ENCODE data around the gene KIRREL3.

KIRREL3 gene

GRCh38 chr11:126546191-126546590, 454.4 kb downstream of the KIRREL3 start:
- H3K36me3 ChIP-seq (replicated peaks in 1 of 2; ENCODE audit: control insufficient read depth in 2 of 2, insufficient read depth in 2 of 2, low read length in 2 of 2): no peaks in the 10 kb centered on the region

GRCh38 chr11:126545057-126545555, 455.5 kb downstream of the KIRREL3 start:
- H2BK12ac ChIP-seq (ENCODE audit: low read length): no peak overlapping the region
- H2BK5ac ChIP-seq (ENCODE audit: low read length): no peak overlapping the region
- H3K4ac ChIP-seq (ENCODE audit: low read length): no peak overlapping the region
- no peaks in the 10 kb centered on the region for H3K9me3 ChIP-seq (replicated peaks in 1 of 2; ENCODE audit: control insufficient read depth in 2 of 2, insufficient read depth in 1 of 2, low read depth in 1 of 2, low read length in 2 of 2)
- peaks cover 8 to 23% of the 10 kb centered on the region in 2 donors for H3K4me1 ChIP-seq (ENCODE audit: control insufficient read depth in 2 of 2, insufficient read depth in 1 of 2, low read depth in 1 of 2, low read length in 2 of 2)
- no peak overlapping the region for H3K23ac ChIP-seq (ENCODE audit: low read depth, low read length, poor library complexity)
- no peak overlapping the region for H2AK5ac ChIP-seq (ENCODE audit: low read depth, low read length)
- no peak overlapping the region for H4K8ac ChIP-seq (ENCODE audit: low read depth, low read length)
- H3K36me3 ChIP-seq (replicated peaks in 1 of 2; ENCODE audit: control insufficient read depth in 2 of 2, insufficient read depth in 2 of 2, low read length in 2 of 2): no peaks in the 10 kb centered on the region
- no peak overlapping the region for H3K14ac ChIP-seq (ENCODE audit: low read length)
- H3K27ac ChIP-seq (replicated peaks; ENCODE audit: low read length): no peak overlapping the region
- no peak overlapping the region for H2BK120ac ChIP-seq (ENCODE audit: low read depth, low read length)
- peak overlapping the region in 1 of 2 donors; percentile 27 for H3K4me3 ChIP-seq (ENCODE audit: low read length in 2 of 2)
- H3K18ac ChIP-seq (ENCODE audit: low read length): no peak overlapping the region
- H3K9ac ChIP-seq (ENCODE audit: low read depth, low read length, poor library complexity): no peak overlapping the region
- H3K4me2 ChIP-seq (ENCODE audit: insufficient read depth, low read length, poor library complexity, severe bottlenecking): no peak overlapping the region
- peaks cover 0 to 18% (median 0%) of the 10 kb centered on the region in 3 experiments for H3K27me3 ChIP-seq (ENCODE audit: control insufficient read depth in 3 of 3, insufficient read depth in 3 of 3, low read depth in 1 of 3, low read length in 3 of 3)
- no peak for DNase-seq (ENCODE audit: low spot score)
- H2AFZ ChIP-seq (ENCODE audit: low read length): no peak overlapping the region
- H3K79me1 ChIP-seq (ENCODE audit: low read depth, low read length): no peaks in the 10 kb centered on the region
- no CpG with 5 or more reads among the region's 8 CpGs for WGBS, 2 donors (ENCODE audit: extremely low coverage in 2 of 2, insufficient read length in 2 of 2, insufficient replicate concordance in 1 of 2)
- no peak overlapping the region for H2BK15ac ChIP-seq (ENCODE audit: low read length)
- H4K91ac ChIP-seq (ENCODE audit: low read depth, low read length, poor library complexity): no peak overlapping the region

More at GRCh38 chr11:126546191-126546590, 454.4 kb downstream of the KIRREL3 start:
- no peak overlapping the region for H2AK5ac ChIP-seq (ENCODE audit: low read depth, low read length)
- no peak overlapping the region for H3K4me2 ChIP-seq (ENCODE audit: insufficient read depth, low read length, poor library complexity, severe bottlenecking)
- H2AFZ ChIP-seq (ENCODE audit: low read length): no peak overlapping the region
- no peak overlapping the region for H2BK5ac ChIP-seq (ENCODE audit: low read length)
- no peak overlapping the region for H2BK12ac ChIP-seq (ENCODE audit: low read length)
- H2BK120ac ChIP-seq (ENCODE audit: low read depth, low read length): no peak overlapping the region
- H3K79me1 ChIP-seq (ENCODE audit: low read depth, low read length): no peaks in the 10 kb centered on the region
- no peak overlapping the region for H3K14ac ChIP-seq (ENCODE audit: low read length)
- peaks cover 0 to 15% (median 0%) of the 10 kb centered on the region in 3 experiments for H3K27me3 ChIP-seq (ENCODE audit: control insufficient read depth in 3 of 3, insufficient read depth in 3 of 3, low read depth in 1 of 3, low read length in 3 of 3)
- H3K9me3 ChIP-seq (replicated peaks in 1 of 2; ENCODE audit: control insufficient read depth in 2 of 2, insufficient read depth in 1 of 2, low read depth in 1 of 2, low read length in 2 of 2): no peaks in the 10 kb centered on the region
- no peak overlapping the region for H3K23ac ChIP-seq (ENCODE audit: low read depth, low read length, poor library complexity)
- no peak overlapping the region for H3K27ac ChIP-seq (replicated peaks; ENCODE audit: low read length)
- H3K4me3 ChIP-seq (ENCODE audit: low read length in 2 of 2): no peak overlapping the region
- peaks cover 8 to 23% of the 10 kb centered on the region in 2 donors for H3K4me1 ChIP-seq (ENCODE audit: control insufficient read depth in 2 of 2, insufficient read depth in 1 of 2, low read depth in 1 of 2, low read length in 2 of 2)
- DNase-seq (ENCODE audit: low spot score): no peak
- no peak overlapping the region for H2BK15ac ChIP-seq (ENCODE audit: low read length)
- WGBS, 2 donors (ENCODE audit: extremely low coverage in 2 of 2, insufficient read length in 2 of 2, insufficient replicate concordance in 1 of 2): no CpG with 5 or more reads among the region's 2 CpGs
- no peak overlapping the region for H3K18ac ChIP-seq (ENCODE audit: low read length)
- no peak overlapping the region for H3K4ac ChIP-seq (ENCODE audit: low read length)
- H4K91ac ChIP-seq (ENCODE audit: low read depth, low read length, poor library complexity): no peak overlapping the region
- no peak overlapping the region for H4K8ac ChIP-seq (ENCODE audit: low read depth, low read length)
- no peak overlapping the region for H3K9ac ChIP-seq (ENCODE audit: low read depth, low read length, poor library complexity)

- Histone ChIP-seq H3K4me1 (ENCODE audit: control insufficient read depth in 2 of 2, insufficient read depth in 1 of 2, low read depth in 1 of 2, low read length in 2 of 2) (peaks cover 5 to 16% of the 10 kb centered on the region in 2 donors), H3K4me3 (ENCODE audit: low read length in 2 of 2) (no peak overlapping the region), H4K91ac (ENCODE audit: low read depth, low read length, poor library complexity) (no peak overlapping the region), H2BK120ac (ENCODE audit: low read depth, low read length) (no peak overlapping the region), H4K8ac (ENCODE audit: low read depth, low read length) (no peak overlapping the region), H3K9me3 (replicated peaks in 1 of 2; ENCODE audit: control insufficient read depth in 2 of 2, insufficient read depth in 1 of 2, low read depth in 1 of 2, low read length in 2 of 2) (no peaks in the 10 kb centered on the region), H2AK5ac (ENCODE audit: low read depth, low read length) (no peak overlapping the region), H3K27ac (replicated peaks; ENCODE audit: low read length) (no peak overlapping the region), H3K18ac (ENCODE audit: low read length) (no peak overlapping the region), H3K9ac (ENCODE audit: low read depth, low read length, poor library complexity) (no peak overlapping the region), H3K36me3 (replicated peaks in 1 of 2; ENCODE audit: control insufficient read depth in 2 of 2, insufficient read depth in 2 of 2, low read length in 2 of 2) (no peaks in the 10 kb centered on the region), H2AFZ (ENCODE audit: low read length) (no peak overlapping the region), H2BK12ac (ENCODE audit: low read length) (no peak overlapping the region), H3K4me2 (ENCODE audit: insufficient read depth, low read length, poor library complexity, severe bottlenecking) (no peak overlapping the region), H2BK15ac (ENCODE audit: low read length) (no peak overlapping the region), H3K79me1 (ENCODE audit: low read depth, low read length) (no peaks in the 10 kb centered on the region), H3K4ac (ENCODE audit: low read length) (no peak overlapping the region), H3K27me3 (ENCODE audit: control insufficient read depth in 3 of 3, insufficient read depth in 3 of 3, low read depth in 1 of 3, low read length in 3 of 3) (peaks cover 0 to 18% (median 0%) of the 10 kb centered on the region in 3 experiments), H3K14ac (ENCODE audit: low read length) (no peak overlapping the region), H3K23ac (ENCODE audit: low read depth, low read length, poor library complexity) (no peak overlapping the region), H2BK5ac (ENCODE audit: low read length) (no peak overlapping the region)
- peak; percentile 79 for DNase-seq (ENCODE audit: low spot score)
- WGBS, 2 donors (ENCODE audit: extremely low coverage in 2 of 2, insufficient read length in 2 of 2, insufficient replicate concordance in 1 of 2): no CpG with 5 or more reads among the region's 15 CpGs
These were observed 456.2 kb downstream of the KIRREL3 start for GRCh38 chr11:126544108-126545056.

GRCh38 chr11:126543691-126544090, 456.9 kb downstream of the KIRREL3 start:
- no peak overlapping the region for H3K4ac ChIP-seq (ENCODE audit: low read length)
- no peak overlapping the region for H2AK5ac ChIP-seq (ENCODE audit: low read depth, low read length)
- H3K14ac ChIP-seq (ENCODE audit: low read length): no peak overlapping the region
- WGBS, 2 donors (ENCODE audit: extremely low coverage in 2 of 2, insufficient read length in 2 of 2, insufficient replicate concordance in 1 of 2): no CpG with 5 or more reads among the region's 7 CpGs
- no peak for DNase-seq (ENCODE audit: low spot score)
- H3K4me1 ChIP-seq (ENCODE audit: control insufficient read depth in 2 of 2, insufficient read depth in 1 of 2, low read depth in 1 of 2, low read length in 2 of 2): peaks cover 0 to 12% of the 10 kb centered on the region in 2 donors
- H3K36me3 ChIP-seq (replicated peaks in 1 of 2; ENCODE audit: control insufficient read depth in 2 of 2, insufficient read depth in 2 of 2, low read length in 2 of 2): no peaks in the 10 kb centered on the region
- H2AFZ ChIP-seq (ENCODE audit: low read length): no peak overlapping the region
- no peak overlapping the region for H4K8ac ChIP-seq (ENCODE audit: low read depth, low read length)
- H2BK15ac ChIP-seq (ENCODE audit: low read length): no peak overlapping the region
- H3K18ac ChIP-seq (ENCODE audit: low read length): peak overlapping the region; percentile 51
- no peak overlapping the region for H3K9ac ChIP-seq (ENCODE audit: low read depth, low read length, poor library complexity)
- H2BK12ac ChIP-seq (ENCODE audit: low read length): no peak overlapping the region
- H3K79me1 ChIP-seq (ENCODE audit: low read depth, low read length): no peaks in the 10 kb centered on the region
- H3K27me3 ChIP-seq (ENCODE audit: control insufficient read depth in 3 of 3, insufficient read depth in 3 of 3, low read depth in 1 of 3, low read length in 3 of 3): peaks cover 0 to 18% (median 0%) of the 10 kb centered on the region in 3 experiments
- no peak overlapping the region for H3K4me3 ChIP-seq (ENCODE audit: low read length in 2 of 2)
- no peak overlapping the region for H3K27ac ChIP-seq (replicated peaks; ENCODE audit: low read length)
- H3K23ac ChIP-seq (ENCODE audit: low read depth, low read length, poor library complexity): no peak overlapping the region
- H2BK5ac ChIP-seq (ENCODE audit: low read length): no peak overlapping the region
- no peak overlapping the region for H4K91ac ChIP-seq (ENCODE audit: low read depth, low read length, poor library complexity)
- H3K4me2 ChIP-seq (ENCODE audit: insufficient read depth, low read length, poor library complexity, severe bottlenecking): no peak overlapping the region
- no peaks in the 10 kb centered on the region for H3K9me3 ChIP-seq (replicated peaks in 1 of 2; ENCODE audit: control insufficient read depth in 2 of 2, insufficient read depth in 1 of 2, low read depth in 1 of 2, low read length in 2 of 2)
- H2BK120ac ChIP-seq (ENCODE audit: low read depth, low read length): no peak overlapping the region

Measured in neuronal stem cell (in vitro differentiated cells).